ENCODE measurements around the gene IL17RA.
A peak's percentile ranks its signal among the peaks of the same experiment; 100 is the strongest.
"Not testable (repeated sequence)": the region's sequence is repeated elsewhere in the genome, so short reads cannot be mapped to it uniquely, and the experiment has no call there.

Gene IL17RA, protein sequence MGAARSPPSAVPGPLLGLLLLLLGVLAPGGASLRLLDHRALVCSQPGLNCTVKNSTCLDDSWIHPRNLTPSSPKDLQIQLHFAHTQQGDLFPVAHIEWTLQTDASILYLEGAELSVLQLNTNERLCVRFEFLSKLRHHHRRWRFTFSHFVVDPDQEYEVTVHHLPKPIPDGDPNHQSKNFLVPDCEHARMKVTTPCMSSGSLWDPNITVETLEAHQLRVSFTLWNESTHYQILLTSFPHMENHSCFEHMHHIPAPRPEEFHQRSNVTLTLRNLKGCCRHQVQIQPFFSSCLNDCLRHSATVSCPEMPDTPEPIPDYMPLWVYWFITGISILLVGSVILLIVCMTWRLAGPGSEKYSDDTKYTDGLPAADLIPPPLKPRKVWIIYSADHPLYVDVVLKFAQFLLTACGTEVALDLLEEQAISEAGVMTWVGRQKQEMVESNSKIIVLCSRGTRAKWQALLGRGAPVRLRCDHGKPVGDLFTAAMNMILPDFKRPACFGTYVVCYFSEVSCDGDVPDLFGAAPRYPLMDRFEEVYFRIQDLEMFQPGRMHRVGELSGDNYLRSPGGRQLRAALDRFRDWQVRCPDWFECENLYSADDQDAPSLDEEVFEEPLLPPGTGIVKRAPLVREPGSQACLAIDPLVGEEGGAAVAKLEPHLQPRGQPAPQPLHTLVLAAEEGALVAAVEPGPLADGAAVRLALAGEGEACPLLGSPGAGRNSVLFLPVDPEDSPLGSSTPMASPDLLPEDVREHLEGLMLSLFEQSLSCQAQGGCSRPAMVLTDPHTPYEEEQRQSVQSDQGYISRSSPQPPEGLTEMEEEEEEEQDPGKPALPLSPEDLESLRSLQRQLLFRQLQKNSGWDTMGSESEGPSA

DNA sequence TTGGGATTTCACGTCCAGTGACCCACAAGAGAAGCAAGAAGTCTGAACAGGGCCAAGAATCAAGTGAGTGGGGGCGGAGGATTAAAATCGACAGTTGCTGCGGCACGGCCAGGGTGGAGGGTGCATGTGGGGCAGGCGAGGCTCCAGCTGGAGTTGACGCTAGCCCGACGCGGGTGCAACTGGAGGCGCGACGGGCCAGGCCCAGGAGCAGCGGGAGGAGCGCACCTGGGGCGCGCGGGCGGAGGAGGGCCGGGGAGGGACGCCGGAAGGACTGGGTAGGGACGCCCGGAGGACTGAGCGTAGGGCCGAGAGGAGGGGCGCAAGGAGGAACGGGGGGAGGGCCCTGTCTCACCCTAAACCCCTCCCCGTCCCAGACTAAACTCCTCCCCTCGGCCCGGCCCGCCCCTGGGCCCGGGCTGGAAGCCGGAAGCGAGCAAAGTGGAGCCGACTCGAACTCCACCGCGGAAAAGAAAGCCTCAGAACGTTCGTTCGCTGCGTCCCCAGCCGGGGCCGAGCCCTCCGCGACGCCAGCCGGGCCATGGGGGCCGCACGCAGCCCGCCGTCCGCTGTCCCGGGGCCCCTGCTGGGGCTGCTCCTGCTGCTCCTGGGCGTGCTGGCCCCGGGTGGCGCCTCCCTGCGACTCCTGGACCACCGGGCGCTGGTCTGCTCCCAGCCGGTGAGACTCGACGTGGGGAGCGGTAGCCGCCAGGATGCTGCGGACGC, at the start of gene IL17RA:
Gene IL17RA (plus strand): TSS at position 447 of the 723 bp plus-strand sequence. CDS start 92 bp downstream, at position 539.
- DNase-seq (ENCODE audit: low spot score), result peak; percentile 85

DNA sequence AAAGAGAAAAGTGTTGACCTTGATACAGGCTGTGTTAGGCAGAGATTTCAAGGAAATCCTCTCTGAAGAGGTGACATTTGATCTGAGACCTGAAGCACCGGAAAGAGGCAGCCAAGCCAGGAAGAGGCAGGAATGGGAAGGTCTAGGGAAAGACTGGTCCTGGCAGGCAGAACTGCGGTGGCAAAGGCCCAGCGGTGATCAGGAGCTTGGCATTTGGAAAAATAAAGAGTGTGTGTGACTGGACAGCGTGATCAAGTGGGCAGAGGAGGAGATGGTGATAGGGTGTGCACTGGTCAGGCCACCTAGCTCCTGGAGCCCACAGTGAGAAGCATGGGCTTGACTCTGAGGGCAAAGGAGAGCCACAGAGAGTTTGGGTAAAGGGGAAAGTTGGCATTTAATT, 49.6 kb upstream of the IL17RA start:
- no peak for DNase-seq (ENCODE audit: low spot score)

DNA sequence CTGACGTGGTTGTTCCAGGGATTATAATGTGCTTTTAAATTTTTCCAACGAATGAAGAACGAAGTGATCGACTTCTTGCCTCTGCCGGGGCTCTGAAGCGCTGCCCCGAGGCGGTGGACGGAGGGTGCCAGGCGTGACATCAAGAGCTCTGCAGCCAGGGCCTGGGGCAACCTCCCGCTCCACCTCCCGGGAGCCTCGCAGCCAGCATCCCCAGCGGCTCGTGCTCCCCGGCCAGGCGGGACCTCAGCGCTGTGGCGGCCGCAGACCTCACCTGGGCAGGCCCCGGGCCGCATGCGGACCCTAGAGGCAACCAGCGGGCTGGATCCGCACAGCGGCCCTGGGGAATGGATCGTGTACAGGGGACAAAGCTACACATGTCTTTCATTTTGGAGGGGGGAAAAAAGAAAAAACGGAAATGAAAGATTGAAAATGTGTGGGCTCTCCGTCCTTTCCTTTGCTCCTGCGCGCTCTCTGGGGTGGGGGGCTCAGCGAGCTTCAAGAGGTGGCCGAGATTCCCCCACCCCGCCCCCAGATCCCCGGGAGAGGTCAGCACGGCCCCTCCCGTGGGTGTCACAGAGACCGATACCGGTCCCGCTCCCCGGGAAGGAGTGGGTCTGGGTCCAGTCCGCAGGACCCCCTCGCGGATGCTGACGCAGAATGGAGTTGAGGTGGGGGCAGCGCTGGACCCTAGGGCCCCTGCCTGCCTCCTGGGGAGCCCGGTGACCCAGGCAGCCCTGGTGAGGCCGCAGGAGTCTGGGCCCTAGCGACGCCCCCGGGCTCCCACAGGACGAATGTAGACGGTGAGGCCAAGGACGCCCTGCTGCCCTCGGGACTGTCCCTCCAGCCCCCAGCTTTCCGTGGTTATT, 48.6 kb upstream of the IL17RA start:
- DNase-seq (ENCODE audit: low spot score), result not testable (repeated sequence)

DNA sequence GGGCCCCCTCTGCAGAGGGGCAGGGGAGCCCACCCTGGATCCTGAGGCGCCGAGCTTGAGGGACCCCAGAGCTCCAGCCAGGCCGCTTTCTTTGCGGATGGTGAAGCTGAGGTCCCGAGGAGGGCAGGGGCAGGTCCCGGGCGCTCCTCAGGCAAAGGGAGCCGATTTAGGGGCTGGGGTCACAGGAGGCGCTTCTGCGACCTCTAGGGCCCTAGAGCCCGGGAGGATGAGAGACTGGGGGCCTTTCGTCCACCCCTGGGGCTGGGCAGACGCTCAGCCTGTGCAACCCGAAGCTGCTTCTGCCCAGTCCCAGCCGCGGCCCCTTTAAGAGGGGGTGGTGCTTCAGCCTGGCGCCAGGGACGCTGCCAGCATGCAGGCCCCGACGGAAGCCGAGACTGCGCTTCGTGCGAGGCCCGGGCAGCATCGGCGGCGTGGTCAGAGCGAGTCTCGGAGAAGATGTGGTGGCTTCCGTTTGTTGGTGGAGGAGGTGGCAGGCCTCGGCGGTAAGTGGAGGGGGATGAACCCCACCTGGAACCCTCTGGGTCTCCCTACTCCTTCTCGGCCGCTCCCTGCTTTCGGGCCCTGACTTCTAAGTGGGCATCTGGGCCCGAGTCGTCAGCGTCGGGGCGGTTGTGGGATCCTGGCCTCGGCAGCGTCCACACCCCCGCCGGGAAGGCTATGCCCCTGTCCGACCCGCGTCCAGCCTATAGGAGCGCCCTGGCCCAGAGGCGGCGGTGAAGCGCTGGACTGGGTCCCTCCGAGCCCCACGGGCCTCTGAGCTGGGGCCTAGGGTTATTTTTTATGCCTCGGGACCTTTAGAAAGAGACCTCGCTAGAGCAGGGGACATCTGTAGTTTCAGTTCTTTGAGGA, 47.7 kb upstream of the IL17RA start:
- not testable (repeated sequence) for DNase-seq (ENCODE audit: low spot score)

DNA sequence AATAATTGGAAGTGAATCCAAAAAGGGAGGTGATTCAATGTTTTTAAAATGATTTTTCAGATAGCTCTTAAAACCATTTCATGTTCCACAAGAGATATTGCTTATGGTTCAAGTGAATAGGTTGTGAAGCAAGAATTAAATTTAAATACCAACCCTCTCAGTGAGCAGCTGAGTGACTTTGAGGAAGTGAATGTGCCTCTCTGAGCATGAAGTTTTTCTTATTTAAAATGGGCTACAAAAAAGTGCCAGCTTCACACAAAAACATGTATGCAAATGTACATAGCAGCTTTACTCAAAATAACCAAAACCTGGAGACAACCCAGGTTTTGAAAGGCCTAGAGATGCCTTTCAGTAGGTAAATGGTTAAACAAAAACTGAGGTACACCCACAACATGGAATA, 41.3 kb upstream of the IL17RA start:
- DNase-seq (ENCODE audit: low spot score), result no peak

DNA sequence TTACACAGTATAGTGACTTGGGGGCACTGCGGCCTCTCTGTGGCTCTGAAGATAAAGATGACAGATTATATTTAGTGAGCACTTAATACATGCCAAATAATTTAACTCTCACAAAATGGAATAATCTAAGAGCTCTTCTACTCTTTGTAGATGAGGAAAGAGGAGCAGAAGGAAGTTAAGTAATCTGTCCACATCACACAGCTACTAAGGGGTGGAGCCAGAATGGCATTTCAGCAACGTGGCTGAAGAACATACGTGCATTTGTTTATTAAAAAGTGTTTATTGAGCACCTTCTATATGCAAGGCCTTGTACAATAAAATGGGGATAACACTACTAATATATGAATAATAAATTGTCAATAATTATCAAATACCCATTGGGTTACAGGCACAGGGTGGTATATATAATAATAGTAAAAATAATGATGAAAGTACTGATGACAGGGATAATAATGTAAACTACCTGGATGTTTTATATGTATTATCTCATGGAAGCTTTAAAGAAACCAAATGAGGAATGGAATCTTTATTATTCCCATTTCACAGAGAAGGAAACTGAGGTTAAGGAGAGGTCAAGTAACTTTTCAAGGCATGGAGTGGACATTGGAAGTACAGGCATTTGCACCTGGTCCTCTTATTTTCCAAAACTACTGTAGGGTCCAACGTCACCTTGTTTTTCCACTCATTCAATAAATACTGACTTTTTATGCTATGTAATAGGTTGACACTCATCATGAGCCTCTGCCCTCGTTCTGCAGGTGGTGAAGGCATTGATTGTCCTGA, 38.0 kb upstream of the IL17RA start:
- no peak for DNase-seq (ENCODE audit: low spot score)

DNA sequence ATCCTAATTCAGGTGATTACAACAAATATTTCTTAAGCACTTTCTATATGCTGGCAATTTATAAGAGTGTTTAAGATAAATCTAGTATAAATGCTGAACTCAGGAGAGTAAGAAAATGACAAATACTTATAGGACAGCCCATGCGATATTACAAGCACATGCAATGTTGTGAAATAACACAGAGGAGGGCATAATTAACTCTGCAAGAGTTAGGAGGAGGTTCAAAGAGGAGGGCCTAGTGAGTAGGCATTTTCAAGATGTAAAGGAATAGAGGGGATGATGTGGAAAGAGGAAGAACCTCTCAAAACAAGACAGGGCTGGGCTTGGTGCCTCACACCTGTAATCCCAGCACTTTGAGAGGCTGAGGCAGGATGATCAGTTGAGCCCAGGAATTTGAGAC, 37.1 kb upstream of the IL17RA start:
- no peak for DNase-seq (ENCODE audit: low spot score)

DNA sequence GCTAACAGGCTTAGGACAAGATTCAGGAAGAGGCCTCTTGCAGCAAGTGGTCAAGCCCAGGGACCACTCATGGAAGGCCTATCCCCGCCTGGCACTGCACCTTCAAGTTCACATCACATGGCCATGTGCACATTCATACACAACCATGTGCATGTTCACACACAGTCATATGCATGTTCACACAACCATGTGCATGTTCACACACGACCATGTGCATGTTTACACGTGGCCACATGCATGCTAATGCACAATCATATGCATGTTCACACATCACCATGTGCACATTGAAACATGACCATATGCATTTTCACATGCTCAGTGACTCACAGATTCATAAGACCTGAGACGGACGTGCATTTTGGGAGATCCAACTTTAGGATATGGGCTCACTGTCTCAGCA, 28.7 kb upstream of the IL17RA start:
- no peak for DNase-seq (ENCODE audit: low spot score)

DNA sequence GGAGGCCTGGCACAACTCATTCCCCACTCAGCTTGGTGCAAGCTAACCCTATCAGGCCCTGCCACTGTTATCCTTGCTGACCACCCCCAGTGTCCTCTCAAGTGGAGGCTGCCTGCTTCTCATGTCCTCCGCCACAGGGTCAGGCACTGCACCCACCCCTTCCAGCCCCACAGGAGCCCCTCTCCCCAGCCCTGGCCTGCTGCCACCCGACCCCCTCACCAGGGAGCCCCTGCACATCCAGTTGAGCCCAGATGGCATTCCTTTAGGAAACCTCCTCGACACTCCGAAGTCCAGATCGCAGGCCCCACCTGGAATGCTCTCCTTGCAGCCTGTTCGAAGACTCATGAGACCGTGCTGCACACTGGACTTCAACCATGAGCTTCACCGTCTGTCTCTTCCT, 28.0 kb upstream of the IL17RA start:
- no peak for DNase-seq (ENCODE audit: low spot score)

DNA sequence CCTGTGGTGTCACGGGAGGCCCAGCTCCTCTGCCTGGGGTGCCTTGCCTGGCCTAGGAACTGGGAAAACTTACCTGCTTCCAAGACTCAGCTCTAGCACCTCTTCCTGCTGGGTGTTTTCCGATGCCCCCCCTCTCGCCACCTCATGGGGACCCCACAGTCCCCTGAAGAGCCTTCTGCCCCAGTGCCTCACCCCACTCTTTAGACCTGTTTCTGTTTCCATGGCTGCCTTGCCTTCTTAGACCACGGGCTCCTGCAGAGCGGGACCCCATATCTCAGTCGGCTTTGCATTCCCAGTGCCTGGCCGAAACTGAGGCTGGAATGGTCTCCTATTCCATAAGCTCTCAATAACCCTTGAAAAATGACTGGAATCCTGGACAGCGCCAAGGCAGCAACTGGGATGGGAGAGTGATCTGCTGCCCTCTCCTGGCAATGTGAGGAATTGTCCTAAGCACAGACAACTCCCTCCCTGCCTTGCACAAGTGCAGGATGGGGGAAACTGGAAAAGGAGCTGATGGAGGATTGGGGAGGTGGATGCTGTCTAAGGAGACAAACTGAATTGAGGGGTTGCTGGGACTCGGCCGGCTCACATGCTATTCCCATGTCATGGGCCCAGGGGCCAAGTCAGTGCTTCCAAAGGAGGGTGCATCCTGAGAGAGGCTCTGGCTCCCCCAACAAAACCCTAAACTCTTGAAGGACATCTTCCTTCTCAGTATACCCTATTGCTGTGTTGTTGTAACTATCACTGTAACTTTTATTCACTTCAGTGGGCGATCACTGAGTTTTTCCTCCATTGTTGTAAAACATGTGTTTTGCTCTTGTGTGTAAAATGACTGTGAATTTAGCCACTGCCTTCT, 26.6 kb upstream of the IL17RA start:
- DNase-seq (ENCODE audit: low spot score), result peak; percentile 54

DNA sequence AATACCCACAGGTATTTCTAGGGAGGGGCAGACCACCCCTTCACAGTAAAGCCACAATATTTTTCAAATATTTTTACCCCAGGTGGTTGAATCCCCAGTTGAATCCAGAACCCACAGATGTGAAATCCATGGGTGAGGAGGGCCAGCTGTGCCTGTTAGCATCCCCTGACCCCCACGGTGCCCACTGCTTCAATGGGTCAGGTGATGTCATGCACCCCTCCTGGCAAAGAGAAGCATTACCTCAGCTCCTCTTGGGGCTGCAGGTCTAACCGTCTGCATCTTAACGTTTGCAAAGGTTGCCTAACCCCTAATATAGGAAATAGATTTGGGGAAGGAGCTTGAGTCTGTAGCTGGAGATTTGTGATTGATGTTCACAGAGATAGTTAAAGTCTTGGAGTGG, 24.7 kb upstream of the IL17RA start:
- no peak for DNase-seq (ENCODE audit: low spot score)

DNA sequence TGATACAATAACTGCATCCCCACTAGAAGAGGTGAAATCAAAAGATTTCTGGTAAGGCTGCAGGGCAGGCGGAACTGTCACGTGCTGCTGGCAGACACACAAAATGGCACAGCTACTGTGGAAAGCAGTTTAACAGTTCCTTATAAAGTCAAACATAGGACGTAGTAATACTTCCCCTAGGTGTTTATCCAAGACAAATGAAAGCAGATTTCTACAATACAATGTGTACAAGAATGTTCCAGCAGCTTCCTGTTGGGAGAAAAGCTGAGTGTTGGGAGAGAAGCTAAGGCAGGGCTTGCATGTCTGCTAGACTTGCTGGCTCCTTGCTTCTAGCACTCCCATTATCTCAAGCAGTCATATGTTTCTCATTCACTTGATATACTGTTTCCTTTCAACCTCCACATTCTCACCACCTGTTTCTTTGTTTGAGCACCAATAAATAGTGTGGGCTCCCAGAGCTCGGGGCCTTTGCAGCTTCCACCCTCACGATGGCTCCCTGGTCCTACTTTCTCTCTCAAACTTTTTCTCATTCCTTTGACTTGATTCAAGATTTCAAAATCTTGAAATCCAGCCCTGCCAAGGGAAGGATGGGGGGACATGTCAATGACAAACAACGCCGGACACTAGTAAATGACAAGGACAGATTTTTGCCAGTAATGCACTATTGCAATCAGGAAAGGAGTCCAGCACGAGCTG, 21.2 kb upstream of the IL17RA start:
- no peak for DNase-seq (ENCODE audit: low spot score)

DNA sequence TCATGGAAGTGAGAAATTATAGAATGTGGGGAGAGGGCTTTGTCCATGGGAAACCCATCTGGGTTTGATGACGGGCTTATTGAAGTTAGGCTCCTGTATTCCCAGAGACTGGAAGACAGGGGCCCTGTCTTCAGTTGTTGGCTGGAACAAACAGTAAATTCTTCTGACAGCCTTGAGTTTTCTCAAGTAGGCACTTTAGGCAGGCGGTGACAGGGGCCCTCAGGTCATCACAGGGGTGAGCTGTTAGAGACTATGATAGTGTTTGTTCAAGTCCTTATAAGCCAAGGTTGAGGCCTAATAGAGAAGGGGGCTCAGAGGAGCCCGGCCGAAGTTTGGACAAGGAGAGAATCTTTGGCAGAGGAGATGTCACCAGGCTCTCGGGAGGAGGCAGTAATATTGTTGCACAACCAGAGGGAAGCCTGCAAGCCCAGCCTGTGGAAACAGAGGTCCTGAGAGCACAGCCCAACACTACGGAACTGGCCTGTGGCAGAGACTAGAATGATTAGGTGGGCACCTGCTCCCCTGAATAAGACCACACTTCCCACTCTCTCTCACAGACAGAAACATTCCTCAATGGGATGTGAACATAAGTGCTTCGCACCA, 20.2 kb upstream of the IL17RA start:
- no peak for DNase-seq (ENCODE audit: low spot score)

DNA sequence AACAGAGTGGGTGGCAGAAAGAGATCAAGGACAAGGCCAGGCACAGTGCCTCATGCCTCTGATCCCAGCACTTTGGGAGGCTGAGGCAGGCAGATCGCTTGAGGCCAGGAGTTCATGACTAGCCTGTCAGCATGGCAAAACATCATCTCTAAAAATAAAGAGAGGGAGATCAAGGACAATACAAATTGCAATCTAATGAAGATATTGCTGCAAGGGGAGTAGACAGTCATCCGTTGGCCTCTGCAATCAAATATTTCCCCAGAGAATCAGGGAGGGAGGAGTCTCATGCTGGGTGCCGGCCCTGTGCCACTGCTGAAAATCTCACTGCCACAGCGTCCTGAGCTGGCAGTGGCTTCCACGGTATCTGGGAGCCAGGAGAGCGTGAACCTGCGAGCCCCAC, 19.4 kb upstream of the IL17RA start:
- DNase-seq (ENCODE audit: low spot score), result no peak

DNA sequence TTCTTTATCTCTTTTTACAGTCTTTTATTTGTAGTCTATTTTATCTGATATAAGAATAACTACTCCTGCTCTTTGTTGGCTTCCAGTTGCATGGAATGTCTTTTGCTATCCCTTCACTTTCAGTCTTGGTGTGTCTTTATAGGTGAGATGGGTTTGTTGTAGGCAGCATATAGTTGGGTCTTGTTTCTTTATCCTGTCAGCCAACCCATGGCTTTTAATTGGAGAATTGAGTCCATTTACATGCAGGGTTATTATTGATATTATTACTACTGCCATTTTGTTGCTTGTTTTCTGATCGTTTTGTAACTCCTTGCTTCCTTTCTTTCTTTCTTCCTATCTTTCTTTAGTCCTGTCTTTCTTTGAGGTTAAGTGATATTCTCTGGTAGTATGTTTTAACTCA, 11.9 kb upstream of the IL17RA start:
- no peak for DNase-seq (ENCODE audit: low spot score)

DNA sequence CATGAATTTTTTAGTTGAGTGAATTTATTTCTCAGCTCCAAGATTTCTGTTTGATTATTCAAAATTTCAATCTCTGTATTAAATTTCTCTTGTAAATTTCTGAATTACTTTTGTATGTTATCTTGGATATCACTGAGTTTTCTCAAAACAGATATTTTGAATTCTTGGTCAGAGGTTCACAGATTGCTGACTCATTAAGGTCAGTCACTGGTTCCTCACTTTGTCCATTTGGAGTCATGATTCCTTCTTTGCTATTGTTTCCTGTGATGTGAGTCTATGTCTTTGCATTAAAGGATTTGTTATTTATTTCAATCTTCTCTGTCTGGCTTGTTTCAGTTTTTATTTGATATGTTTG, 10.2 kb upstream of the IL17RA start:
- no peak for DNase-seq (ENCODE audit: low spot score)

DNA sequence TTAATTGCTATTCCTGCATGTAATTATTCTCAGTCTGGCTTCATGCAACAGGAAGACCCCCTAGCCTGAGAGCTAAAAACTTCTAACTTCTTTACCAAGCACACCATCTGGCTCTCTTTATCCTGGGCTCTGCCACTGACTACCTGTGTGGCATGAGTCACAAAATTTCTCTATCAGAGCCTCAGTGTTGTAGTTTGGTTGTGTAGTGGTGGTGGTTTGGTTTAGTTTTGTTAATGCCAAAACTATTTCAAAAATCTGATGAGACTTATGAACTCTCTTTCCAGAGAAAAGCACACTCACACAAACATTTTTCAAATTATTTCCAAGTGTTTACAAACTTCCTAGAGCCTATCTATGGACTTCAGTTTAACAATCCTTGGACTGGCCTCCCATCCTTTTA, 7.5 kb upstream of the IL17RA start:
- DNase-seq (ENCODE audit: low spot score), result peak; percentile 22

DNA sequence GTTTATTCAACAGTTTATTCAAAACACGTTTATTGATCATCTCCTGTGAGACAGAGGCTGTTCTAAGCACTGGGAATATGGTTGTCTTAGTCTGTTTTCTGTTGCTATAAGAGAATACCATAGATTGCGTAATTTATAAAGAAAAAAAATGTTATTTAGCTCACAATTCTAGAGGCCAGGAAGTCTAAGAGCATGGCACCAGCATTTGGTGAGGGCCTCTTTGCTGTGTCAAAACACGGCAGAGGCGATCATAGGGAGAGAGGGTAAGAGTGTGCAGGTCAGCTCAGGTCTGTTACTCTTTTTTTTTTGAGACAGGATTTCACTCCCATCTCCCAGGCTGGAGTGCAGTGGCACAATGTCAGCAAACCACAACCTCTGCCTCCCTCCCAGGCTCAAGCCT, 5.2 kb upstream of the IL17RA start:
- DNase-seq (ENCODE audit: low spot score), result no peak

Measured in SW480 (cell line).